M059J (cell line): ENCODE data around the gene BACH2. TPM values are rescaled to one million over a fixed set of nuclear protein-coding genes. Genes with fewer than 3 reads are reported as not detected.
"Not testable (repeated sequence)": the region's sequence is repeated elsewhere in the genome, so short reads cannot be mapped to it uniquely, and the experiment has no call there.

Source experiments
- DNase-seq: peaks from one replicate; pipeline ENCODE4 v3.0.0-alpha.2; 2012; ENCODE audit warnings: low read depth
- total RNA-seq: library from RNA; depleted of rRNA; stranded (reverse); fragments of >200 nt; shearing (Covaris generic); gene quantifications from 2 replicates; pipeline ENCODE4 v1.2.3, GENCODE V29; 2014

Gene BACH2
- total RNA-seq, 1 experiment from 2014 or later: 0.17 TPM

GRCh38 chr6:90214966-90215365 lies 81.7 kb downstream of the BACH2 start:
- no peak for DNase-seq

GRCh38 chr6:90214461-90214860 lies 82.2 kb downstream of the BACH2 start:
- no peak for DNase-seq

DNA sequence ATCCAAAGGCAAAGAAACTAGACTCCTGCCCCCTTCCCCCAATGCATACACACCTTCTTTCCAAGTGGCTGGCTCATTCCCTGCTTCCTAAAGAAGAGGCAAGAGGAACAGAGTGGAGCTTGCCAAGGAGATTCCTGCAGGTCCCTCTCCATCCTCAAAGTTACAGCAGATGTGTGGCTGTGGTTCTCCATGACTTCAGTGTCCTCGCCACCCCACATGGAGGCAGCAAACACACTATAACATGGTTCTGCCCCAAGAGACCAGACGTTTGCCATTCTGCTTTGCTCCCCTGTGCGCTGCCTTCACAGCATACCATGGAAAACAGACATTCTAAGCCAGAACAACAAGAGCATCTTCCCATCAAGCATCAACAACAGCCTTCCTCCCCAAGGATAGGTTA lies 84.4 kb downstream of the BACH2 start:
- DNase-seq: no peak

GRCh38 chr6:90209527-90209926 lies 87.1 kb downstream of the BACH2 start:
- no peak for DNase-seq

GRCh38 chr6:90208690-90209089 lies 88.0 kb downstream of the BACH2 start:
- not testable (repeated sequence) for DNase-seq

DNA sequence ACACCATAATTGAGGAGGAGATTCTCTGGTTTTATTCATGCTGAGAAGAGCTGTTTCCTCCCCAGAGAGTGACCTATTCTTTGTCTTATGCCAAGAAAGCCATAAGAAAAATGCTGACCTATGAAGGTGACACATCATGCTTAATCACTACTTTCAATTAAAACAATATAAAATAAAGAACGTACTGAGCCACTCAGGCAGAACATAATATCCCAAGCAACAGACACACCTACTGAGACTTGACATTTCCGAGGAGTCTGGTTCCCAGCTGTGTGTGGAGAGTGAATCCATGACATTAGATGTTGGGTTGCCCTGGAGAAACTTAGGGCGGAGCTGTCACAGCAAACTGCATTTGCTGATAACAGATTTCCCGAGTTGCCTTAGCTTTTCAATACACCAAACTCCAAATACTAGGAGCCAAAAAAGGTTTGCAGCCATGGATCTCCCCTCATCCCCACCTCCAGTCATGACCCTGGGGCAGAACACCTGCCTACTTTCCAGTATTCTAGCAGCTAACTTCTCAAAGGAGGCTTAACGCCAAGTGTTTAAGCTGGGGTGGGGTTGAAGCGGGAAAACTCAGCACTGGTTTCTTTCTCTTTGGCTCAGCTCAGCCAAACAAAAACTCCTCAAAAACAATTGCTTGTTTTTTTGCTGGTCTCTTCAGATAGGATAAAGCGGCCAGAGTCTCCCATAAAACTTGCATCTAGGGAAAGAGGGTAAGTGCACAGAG lies 92.2 kb downstream of the BACH2 start:
- peak; percentile 10 for DNase-seq

GRCh38 chr6:90203672-90204071 lies 93.0 kb downstream of the BACH2 start:
- DNase-seq: no peak

DNA sequence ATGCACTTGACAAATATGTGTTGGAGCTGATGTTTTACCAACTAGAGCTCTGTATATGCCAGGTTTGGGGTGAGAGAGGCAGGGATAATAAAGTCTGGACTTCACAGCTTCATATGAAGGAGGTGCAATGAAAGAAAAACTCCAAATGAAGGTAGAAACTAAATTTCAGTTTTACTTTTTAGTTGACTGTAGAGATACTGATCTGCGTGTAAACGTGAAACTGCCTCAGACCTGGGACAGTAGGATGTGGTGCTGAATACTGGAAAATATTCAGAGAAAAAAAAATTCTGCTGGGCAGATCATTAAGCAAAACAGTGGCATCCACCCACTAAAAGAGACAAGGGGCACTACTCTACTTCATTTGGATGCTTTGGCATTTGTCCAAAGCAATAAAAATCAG lies 94.5 kb downstream of the BACH2 start:
- DNase-seq: no peak

DNA sequence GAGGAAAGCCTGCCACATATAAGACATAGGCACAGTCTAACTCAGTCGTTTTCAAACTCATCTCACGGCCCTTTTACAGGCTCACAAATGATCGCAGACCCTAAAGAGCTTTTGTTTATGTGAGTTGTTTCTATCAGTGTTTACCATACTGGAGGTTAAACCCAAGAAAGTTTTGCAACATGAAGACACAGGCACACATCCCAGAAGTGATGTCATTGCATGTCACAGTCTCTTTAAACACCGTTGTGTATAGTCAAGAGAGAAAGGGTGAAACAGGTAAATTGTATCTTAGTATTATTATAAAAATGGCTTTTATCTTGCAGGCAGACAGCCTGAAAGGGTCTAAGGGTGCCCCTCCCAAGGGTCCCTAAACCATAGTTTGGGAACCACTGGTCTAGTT lies 96.7 kb downstream of the BACH2 start:
- no peak for DNase-seq

- no peak for DNase-seq
Measured at GRCh38 chr6:90198758-90199425, 97.8 kb downstream of the BACH2 start.

DNA sequence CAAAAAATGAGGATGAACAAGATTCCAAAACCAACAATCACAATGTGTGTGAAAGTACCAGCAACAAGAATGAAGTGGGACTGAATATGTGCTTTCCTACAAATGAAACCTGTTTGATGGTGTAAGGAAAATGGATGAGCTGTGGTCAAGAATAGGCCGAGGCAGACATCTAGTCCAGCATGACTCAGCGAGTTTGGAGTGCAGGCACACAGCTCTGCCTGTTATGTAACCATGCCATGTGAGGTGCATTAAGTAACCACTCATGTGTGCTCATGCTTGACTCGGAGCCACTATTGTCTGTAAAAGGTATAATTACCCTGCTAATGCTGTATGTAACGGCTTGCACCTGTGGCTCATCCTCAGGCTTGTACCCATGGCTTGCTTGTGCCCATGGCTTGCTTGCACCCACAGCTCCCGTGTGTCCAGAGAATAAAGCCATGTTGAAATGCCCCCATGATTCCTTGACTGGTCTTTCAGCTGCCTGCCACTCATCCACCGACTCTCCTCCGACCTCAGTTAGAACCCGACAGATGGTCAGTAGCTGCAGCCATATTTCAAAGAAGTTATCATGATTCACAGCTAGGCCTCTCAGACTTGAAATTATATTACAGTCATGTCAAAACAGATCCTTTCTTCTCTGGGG lies 98.7 kb downstream of the BACH2 start:
- DNase-seq: peak; percentile 47

- no peak for DNase-seq
Measured at GRCh38 chr6:90195094-90195829, 101.4 kb downstream of the BACH2 start.

- DNase-seq: peak; percentile 42
Measured at GRCh38 chr6:90194371-90194841, 102.2 kb downstream of the BACH2 start.

DNA sequence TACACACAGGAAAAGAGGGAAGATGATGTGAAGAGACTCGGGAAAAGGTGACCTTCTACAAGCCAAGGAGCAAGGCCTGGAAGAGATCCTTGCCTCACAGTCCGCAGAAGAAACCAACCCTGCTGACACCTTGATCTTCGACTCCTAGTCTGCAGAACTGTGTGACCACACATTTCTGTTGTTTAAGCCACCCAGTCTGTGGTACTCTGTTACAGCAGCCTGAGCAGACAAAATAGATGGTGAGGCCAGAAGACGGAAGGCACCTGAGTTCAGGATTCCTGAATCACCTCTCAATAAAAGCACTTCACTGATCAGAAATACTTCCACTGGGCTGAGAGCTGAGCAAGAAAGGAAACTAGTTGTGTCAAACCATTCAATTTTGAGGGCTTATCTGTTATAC lies 103.3 kb downstream of the BACH2 start:
- DNase-seq: no peak

DNA sequence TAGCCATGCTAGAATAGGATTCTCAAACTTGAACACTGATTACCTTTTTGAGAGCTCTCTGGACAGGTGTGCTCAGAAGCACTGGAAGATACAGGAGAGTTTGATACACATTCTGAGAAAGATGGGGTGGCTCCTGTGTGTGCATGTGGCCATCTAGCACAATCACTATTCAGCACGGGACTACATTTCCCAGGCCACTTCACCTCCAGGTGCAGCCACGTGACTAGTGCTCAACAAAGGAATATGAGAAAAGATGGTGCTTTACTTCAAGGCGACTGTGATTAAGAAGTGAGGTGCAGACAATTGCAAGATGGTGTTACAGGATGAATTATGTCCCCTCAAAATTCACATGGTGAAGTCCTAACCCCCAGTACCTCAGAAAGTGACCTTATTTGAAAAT lies 103.8 kb downstream of the BACH2 start:
- no peak for DNase-seq

DNA sequence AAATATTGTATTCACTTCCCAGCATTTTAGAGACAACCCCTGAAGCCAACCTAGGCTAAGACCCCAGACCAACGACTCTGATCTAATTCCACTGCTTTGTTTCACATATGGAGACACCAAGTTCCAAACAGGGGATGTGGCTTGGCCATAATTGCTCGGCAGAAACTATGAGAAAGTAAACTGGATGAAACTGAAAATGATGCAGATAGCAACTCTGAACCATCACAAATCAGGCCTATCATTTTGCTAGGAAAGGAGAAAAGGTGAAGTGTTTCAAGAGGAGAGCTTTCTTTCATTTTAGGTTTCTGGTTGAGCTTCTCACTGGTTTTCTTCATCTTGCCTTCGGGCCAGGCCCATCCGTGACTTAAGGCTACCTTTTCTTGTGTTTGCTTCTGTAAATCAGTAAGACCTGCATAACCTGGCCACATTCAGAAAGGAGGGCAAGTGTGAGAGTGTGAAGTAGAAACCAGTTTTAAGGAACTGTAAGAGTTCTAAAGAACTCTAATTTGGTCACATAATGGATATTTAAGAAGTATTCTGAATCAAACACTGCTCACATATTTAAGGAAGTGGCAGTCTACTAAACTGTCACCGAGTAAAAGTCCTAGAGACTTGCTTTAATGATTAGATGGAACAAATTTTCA lies 105.8 kb downstream of the BACH2 start:
- no peak for DNase-seq

DNA sequence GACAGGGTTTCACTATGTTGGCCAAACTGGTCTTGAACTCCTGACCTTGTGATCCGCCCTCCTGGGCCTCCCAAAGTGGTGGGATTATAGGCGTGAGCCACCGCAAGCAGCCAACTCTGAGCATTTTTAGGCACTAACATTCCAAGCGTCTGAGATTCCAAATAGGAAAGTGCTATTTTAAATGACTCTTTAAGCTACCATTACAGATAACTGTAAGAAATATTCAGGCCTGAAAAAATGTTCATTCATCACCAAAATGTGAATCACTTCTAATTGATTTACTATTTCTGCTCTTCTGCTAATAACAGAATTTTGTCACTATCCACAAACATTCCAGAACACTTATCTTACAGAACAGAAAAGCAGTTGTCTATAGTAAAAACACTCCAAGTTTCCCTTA lies 106.5 kb downstream of the BACH2 start:
- no peak for DNase-seq

- no peak for DNase-seq
Measured at GRCh38 chr6:90187437-90188121, 109.1 kb downstream of the BACH2 start.

GRCh38 chr6:90186637-90187371 lies 109.8 kb downstream of the BACH2 start:
- no peak for DNase-seq

DNA sequence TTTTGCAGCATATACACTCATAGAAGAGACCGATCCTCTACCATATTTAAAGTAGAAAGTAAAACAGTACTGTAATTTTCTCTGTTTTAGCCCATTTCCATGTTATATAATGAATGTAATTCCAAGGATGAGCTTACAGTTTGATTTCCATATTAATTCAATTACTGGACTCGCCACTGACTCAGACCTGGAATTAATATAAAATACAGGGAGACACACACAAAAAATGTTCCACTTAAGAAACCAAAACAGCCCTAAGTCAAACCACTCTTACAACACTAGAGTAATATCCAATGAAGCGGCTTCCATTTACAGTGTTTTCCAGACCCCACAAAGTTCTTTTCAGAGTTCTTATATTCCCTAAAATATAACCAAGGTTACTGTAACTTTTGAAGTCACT lies 110.6 kb downstream of the BACH2 start:
- no peak for DNase-seq
